NB4 (cell line): ENCODE data around the gene KXD1.

ENCODE experiments used
- CTCF ChIP-seq: IDR thresholded peaks from one replicate; pipeline ENCODE4 v1.5.1; 2012; ENCODE audit warnings: low read depth, low read length
- MYC ChIP-seq: IDR thresholded peaks from 2 replicates; pipeline ENCODE4 v1.6.1; 2011; ENCODE audit warnings: low read depth, low read length
- POLR2A ChIP-seq: IDR thresholded peaks from 2 replicates; pipeline ENCODE4 v1.6.1; 2011; ENCODE audit warnings: mild to moderate bottlenecking; ENCODE audit not compliant: insufficient read length; ENCODE audit errors: extremely low read depth
- TF ChIP-seq, protein P1 (sequence below): IDR thresholded peaks from 2 replicates; pipeline ENCODE4 v1.6.1; 2011; ENCODE audit warnings: low read depth, low read length

DNA sequence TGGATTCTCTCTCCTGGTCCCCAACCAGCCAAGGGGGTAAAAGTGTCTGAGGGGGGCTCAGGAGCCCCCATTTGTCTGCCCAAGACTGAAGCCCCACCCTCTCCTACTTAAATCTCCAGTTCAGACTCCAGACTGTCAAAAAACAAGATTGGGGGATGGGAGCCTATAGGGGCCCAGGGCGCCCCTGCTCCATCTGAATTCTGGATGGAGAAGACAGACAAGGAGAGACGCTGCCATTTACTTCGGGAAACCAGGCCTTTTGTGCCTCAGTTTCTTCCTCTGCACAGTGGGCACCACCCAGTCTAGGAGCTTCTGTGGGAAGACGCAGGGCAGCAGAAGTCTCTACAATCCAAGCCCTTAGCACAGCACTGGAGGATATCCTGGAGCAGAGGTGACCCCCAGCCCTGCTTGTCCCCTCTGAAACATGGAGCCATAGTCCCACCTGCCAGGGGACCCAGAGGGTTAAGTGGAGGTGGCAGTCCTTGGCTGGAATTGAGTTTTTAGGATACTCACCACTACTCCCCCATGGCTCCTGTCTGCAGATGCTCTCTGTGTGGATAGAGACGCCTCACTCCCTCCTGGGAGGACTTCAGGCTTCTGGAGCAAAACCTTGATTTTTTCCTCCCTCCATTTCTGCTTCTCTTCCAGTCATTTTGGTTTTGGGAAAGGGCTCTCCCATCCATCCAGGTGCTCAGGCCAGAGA lies 50.6 kb downstream of the KXD1 start:
- TF ChIP-seq POLR2A (no peak), CTCF (no peak), MYC (no peak)
- TF ChIP-seq, protein P1, sequence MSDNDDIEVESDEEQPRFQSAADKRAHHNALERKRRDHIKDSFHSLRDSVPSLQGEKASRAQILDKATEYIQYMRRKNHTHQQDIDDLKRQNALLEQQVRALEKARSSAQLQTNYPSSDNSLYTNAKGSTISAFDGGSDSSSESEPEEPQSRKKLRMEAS = no peak
